Chondrocyte (in vitro differentiated cells): Measurements from ENCODE around the gene ARAP1. TPM values are rescaled to one million over a fixed set of nuclear protein-coding genes. Genes with fewer than 3 reads are reported as not detected.

Experiments used
- DNase-seq: peaks from one replicate; pipeline ENCODE4 v3.0.0; 2021; ENCODE audit warnings: mixed read lengths, low spot score
- H3K27ac Mint-ChIP-seq: one replicate; pipeline ENCODE4 v1.8.0; 2021; ENCODE audit warnings: mild to moderate bottlenecking, moderate library complexity, mixed read lengths; ENCODE audit not compliant: unreplicated experiment
- H3K27me3 Mint-ChIP-seq: 2 replicates; pipeline ENCODE4 v1.8.0; 2021; ENCODE audit warnings: low read depth, mixed read lengths
- H3K36me3 Mint-ChIP-seq: 2 replicates; pipeline ENCODE4 v1.8.0; 2021; ENCODE audit warnings: low read depth, mixed read lengths
- H3K4me1 Mint-ChIP-seq: 2 replicates; pipeline ENCODE4 v1.8.0; 2021; ENCODE audit warnings: low read depth, mild to moderate bottlenecking, mixed read lengths
- H3K4me3 Mint-ChIP-seq: one replicate; pipeline ENCODE4 v1.8.0; 2021; ENCODE audit warnings: mild to moderate bottlenecking, moderate library complexity, mixed read lengths; ENCODE audit not compliant: unreplicated experiment
- H3K9me3 Mint-ChIP-seq: 2 replicates; pipeline ENCODE4 v1.8.0; 2021; ENCODE audit warnings: low read depth, mixed read lengths
- total RNA-seq: library from RNA; stranded (reverse); gene quantifications from 3 replicates; pipeline ENCODE4 v1.2.1, GENCODE V29; 2021
- TF ChIP-seq, protein P1 (sequence below): fragments of 200-600 bp; sonication (generic); IDR thresholded peaks from 2 replicates; pipeline ENCODE4 v1.5.0; 2021; ENCODE audit warnings: antibody characterized with exemption, mild to moderate bottlenecking, moderate library complexity

Gene ARAP1
- total RNA-seq, 1 donor from 2014 or later, result 45.3 TPM

DNA sequence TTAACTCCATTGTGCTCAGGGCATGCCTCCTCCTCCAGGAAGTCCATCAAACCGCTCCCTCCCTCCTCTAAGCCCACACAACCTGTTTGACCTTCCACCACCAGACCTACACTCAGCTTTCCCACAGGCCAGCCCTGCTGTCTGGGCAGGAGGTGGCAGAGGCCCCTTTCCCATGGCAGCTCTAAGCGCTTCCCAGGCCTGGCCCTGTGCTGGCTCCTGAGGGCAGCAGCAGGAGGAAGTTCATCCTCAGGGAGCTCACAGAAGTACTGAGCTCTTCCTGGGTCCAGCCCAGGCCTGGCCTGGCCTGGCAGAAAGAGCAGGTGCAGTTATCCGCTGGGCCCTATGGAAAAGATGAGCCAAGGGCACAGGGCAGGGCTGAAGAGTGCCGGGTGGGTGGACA is 31.4 kb downstream of the ARAP1 start:
- Mint-ChIP-seq H3K36me3 (peaks cover 4% of the 10 kb centered on the region), H3K27ac (peak overlapping the region; percentile 32), H3K9me3 (no peaks in the 10 kb centered on the region), H3K4me3 (peak overlapping the region; percentile 71), H3K27me3 (no peaks in the 10 kb centered on the region), H3K4me1 (peaks cover 46% of the 10 kb centered on the region)
- DNase-seq, result no peak
- TF ChIP-seq, protein P1, sequence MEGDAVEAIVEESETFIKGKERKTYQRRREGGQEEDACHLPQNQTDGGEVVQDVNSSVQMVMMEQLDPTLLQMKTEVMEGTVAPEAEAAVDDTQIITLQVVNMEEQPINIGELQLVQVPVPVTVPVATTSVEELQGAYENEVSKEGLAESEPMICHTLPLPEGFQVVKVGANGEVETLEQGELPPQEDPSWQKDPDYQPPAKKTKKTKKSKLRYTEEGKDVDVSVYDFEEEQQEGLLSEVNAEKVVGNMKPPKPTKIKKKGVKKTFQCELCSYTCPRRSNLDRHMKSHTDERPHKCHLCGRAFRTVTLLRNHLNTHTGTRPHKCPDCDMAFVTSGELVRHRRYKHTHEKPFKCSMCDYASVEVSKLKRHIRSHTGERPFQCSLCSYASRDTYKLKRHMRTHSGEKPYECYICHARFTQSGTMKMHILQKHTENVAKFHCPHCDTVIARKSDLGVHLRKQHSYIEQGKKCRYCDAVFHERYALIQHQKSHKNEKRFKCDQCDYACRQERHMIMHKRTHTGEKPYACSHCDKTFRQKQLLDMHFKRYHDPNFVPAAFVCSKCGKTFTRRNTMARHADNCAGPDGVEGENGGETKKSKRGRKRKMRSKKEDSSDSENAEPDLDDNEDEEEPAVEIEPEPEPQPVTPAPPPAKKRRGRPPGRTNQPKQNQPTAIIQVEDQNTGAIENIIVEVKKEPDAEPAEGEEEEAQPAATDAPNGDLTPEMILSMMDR, result no peak

DNA sequence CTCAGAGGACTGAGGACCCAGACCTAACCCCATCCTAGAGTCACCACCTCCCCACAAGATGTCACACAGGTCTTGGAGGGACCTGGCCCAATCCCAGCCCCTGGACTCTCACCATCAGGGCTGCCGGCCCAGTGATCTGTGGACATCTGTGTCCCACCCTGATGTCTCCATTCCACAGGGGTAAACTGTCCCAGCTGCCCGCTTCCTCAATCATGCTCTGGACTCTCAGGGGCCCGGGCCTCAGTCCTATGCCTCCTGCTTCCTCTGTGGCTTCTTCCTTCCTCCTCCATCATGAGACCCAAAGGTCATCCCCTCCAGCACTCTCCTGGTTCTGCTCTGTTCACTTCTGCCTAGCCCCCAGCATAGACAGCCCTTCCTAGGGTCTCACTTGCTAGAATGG is 32.2 kb downstream of the ARAP1 start:
- TF ChIP-seq, protein P1, result no peak
- no peaks in the 10 kb centered on the region for H3K27me3 Mint-ChIP-seq
- peaks cover 38% of the 10 kb centered on the region for H3K4me1 Mint-ChIP-seq
- H3K36me3 Mint-ChIP-seq, result peaks cover 4% of the 10 kb centered on the region
- H3K4me3 Mint-ChIP-seq, result peak overlapping the region; percentile 71
- peak overlapping the region; percentile 65 for H3K27ac Mint-ChIP-seq
- no peaks in the 10 kb centered on the region for H3K9me3 Mint-ChIP-seq
- no peak for DNase-seq

DNA sequence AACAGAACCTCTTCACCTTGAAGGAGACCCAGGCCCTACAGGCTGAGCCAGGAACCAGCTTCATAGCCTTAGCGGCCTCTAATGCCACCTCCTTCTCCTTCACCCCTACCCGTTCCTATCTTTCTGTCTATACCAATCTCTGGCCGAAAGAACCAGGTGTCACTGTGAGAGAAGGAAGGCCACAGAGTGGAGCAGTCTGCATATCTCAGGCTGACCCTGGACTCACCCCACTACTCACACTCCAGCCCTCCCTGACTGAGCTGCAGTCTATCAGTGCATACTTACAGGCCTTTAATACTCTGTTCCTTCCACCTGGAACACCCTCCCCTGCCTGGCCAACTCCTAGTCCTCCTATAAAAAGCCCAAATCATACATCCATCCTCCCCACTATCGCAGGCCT is 32.7 kb downstream of the ARAP1 start:
- no peak for DNase-seq
- peak overlapping the region; percentile 65 for H3K27ac Mint-ChIP-seq
- no peaks in the 10 kb centered on the region for H3K9me3 Mint-ChIP-seq

DNA sequence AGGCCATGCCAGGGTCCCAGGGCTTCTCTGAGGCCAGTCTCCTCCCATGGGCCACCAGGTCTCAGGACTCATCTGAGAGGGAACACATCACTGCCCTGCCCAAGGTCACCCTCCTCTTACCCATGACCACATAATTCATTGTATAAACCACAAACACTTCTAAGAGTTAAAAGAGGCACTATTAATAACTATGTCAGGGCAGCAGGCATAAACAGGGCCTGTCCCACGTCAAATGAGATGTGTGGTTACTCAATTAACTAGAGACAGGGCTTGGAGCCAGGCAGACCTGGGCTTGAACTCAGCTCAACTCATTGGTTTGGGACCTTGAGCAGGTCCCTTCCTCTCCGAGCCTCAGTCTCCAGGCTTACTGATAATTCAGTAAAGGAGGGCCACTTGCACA is 33.1 kb downstream of the ARAP1 start:
- Mint-ChIP-seq H3K27ac (no peak overlapping the region), H3K4me3 (no peak overlapping the region), H3K4me1 (peaks cover 38% of the 10 kb centered on the region), H3K9me3 (no peaks in the 10 kb centered on the region), H3K36me3 (peaks cover 4% of the 10 kb centered on the region), H3K27me3 (no peaks in the 10 kb centered on the region)
- TF ChIP-seq, protein P1, result no peak
- DNase-seq, result no peak

More for the DNA sequence above, 32.7 kb downstream of the ARAP1 start:
- Mint-ChIP-seq H3K36me3 (peaks cover 4% of the 10 kb centered on the region), H3K4me1 (peaks cover 38% of the 10 kb centered on the region), H3K27me3 (no peaks in the 10 kb centered on the region), H3K4me3 (no peak overlapping the region)
- TF ChIP-seq, protein P1, result no peak

DNA sequence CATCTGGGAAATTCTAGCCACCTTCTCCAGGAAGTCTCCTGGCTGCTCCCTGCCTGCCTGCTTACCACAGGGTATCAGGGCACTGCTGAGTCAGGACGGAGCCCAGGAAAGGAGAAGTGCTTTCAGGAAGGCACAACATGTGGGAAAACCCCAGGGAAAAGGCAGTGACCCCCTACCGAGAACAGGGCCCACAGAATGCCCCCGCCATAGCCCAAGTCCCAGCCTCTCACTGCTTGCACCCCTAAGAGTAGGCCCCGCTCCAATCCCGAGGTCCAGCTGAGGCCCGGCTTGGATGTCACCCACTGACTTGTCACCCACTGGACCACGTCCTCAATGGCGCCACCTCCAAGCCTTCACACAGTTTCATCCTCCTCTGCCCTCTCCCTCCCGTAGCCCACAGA is 34.1 kb downstream of the ARAP1 start:
- Mint-ChIP-seq H3K36me3 (peaks cover 4% of the 10 kb centered on the region), H3K9me3 (no peaks in the 10 kb centered on the region), H3K27ac (no peak overlapping the region), H3K27me3 (no peaks in the 10 kb centered on the region), H3K4me3 (no peak overlapping the region), H3K4me1 (peaks cover 35% of the 10 kb centered on the region)
- TF ChIP-seq, protein P1, result no peak
- DNase-seq, result no peak
